Ascending aorta (tissue), 2 donors: ENCODE results near the gene GRIK2. TPM values are rescaled to one million over a fixed set of nuclear protein-coding genes. Genes with fewer than 3 reads are reported as not detected.

Source experiments
- DNase-seq, 2 donors: peaks; one replicate each; pipeline ENCODE4 v3.0.0-alpha.2; 2019; ENCODE audit warnings: low spot score in 2 of 2
- H3K27ac ChIP-seq, 2 donors: fragments of 200-600 bp; sonication (generic); one replicate each; pipeline ENCODE4 v1.5.1; 2016 to 2017; ENCODE audit warnings: mild to moderate bottlenecking in 1 of 2
- H3K27me3 ChIP-seq: fragments of 200-600 bp; sonication (generic); one replicate; pipeline ENCODE4 v1.5.1; 2017
- H3K36me3 ChIP-seq, 2 donors: fragments of 200-600 bp; sonication (generic); one replicate each; pipeline ENCODE4 v1.5.1; 2016
- H3K4me1 ChIP-seq, 2 donors: fragments of 200-600 bp; sonication (generic); one replicate each; pipeline ENCODE4 v1.5.1; 2016 to 2017; ENCODE audit warnings: mild to moderate bottlenecking in 1 of 2
- H3K4me3 ChIP-seq, 2 donors: fragments of 200-600 bp; sonication (generic); one replicate each; pipeline ENCODE4 v1.5.1; 2016 to 2017; ENCODE audit warnings: mild to moderate bottlenecking in 1 of 2
- H3K9me3 ChIP-seq, 2 donors: fragments of 200-600 bp; sonication (generic); one replicate each; pipeline ENCODE4 v1.5.1; 2016
- intact Hi-C: fragments of 100-400 bp; cut with DNase I; formaldehyde crosslinking; loops from one replicate; pipeline ENCODE4 v1.15.1; 2023
- total RNA-seq: library from RNA; depleted of rRNA; stranded (reverse); fragments of >200 nt; gene quantifications from one replicate; pipeline ENCODE4 v1.1.0, GENCODE V29; 2016
- TF ChIP-seq, protein P1 (sequence below), 3 experiments: fragments of 200-600 bp in 2 of 3; fragments of 450-650 bp in 1 of 3; sonication (generic) in 2 of 3; IDR thresholded peaks; one replicate each; pipeline ENCODE4 v1.5.1; 2016 to 2019; ENCODE audit warnings: antibody characterized with exemption in 3 of 3, mild to moderate bottlenecking in 1 of 3, moderate library complexity in 1 of 3

The GRIK2 gene
- total RNA-seq, 1 donor from 2014 or later = not detected

DNA sequence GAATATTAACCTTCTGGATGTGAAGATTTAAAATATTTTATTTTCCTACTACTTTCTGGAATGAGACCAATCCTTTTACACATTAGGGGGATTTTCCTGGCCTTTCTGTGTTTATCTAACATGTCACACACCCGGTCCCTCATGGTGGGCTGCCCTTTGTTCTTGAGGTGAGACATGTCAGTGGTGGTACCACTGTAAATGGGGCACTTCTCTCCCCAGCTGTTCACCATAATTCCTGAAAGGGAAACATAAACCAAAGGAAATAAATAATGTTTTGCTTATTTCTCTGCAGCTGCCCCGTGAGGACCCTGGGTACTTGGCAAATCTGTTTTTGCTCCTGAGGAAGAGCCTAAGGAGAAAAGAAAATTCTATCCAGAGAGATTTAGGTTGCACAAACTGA, 41.1 kb downstream of the GRIK2 start:
- no peak for DNase-seq
- no peaks in the 10 kb centered on the region for H3K4me1 ChIP-seq
- intact Hi-C loops = no loop called here
- no peak overlapping the region for H3K27ac ChIP-seq
- no peaks in the 10 kb centered on the region for H3K9me3 ChIP-seq
- H3K36me3 ChIP-seq = no peaks in the 10 kb centered on the region
- TF ChIP-seq, protein P1, sequence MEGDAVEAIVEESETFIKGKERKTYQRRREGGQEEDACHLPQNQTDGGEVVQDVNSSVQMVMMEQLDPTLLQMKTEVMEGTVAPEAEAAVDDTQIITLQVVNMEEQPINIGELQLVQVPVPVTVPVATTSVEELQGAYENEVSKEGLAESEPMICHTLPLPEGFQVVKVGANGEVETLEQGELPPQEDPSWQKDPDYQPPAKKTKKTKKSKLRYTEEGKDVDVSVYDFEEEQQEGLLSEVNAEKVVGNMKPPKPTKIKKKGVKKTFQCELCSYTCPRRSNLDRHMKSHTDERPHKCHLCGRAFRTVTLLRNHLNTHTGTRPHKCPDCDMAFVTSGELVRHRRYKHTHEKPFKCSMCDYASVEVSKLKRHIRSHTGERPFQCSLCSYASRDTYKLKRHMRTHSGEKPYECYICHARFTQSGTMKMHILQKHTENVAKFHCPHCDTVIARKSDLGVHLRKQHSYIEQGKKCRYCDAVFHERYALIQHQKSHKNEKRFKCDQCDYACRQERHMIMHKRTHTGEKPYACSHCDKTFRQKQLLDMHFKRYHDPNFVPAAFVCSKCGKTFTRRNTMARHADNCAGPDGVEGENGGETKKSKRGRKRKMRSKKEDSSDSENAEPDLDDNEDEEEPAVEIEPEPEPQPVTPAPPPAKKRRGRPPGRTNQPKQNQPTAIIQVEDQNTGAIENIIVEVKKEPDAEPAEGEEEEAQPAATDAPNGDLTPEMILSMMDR (IDR thresholded peaks at IDR 0.05) = no peak
- no peaks in the 10 kb centered on the region for H3K27me3 ChIP-seq
- no peak overlapping the region for H3K4me3 ChIP-seq

DNA sequence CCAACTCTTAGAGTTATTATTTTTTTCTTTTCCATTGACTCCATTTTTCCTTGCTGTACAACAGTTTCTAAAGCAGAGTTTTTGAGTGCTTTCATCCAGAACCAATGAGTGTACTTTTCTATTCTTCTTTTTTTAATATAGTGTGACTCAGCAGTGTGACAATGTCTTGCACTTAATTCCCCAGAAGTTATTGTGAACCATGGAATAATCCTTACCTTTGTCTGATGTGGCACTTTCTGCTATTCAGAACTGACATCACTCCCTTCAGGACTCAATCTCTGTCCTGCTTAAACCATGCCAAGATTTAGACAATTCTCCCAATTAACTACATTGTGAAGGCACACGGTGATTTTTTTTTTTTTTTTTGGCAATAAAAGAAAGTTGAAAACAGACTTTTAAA, 41.5 kb downstream of the GRIK2 start:
- Histone ChIP-seq H3K4me3 (no peak overlapping the region), H3K27me3 (no peaks in the 10 kb centered on the region), H3K4me1 (no peaks in the 10 kb centered on the region), H3K36me3 (no peaks in the 10 kb centered on the region), H3K27ac (no peak overlapping the region), H3K9me3 (no peaks in the 10 kb centered on the region)
- DNase-seq = no peak
- intact Hi-C loops = no loop called here
- TF ChIP-seq, protein P1 (IDR thresholded peaks at IDR 0.05) = no peak

DNA sequence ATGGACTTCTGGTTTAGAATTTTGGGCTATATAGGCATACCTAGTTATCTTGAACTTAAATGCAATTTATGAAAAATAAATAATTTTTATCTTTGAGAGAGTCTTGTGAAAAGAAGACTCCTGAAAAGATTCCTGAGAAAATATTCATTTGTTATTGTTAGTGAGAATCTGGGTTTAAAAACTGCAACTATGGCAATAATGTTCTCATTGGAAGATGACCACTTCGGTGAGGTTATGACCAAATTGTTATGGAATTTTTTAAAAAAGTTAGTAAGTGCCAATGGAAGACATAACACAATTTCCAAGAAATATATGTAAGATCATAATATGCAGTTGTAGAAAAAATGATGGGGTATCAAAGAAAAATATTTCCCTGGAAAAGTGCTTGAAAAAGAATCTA, 46.3 kb downstream of the GRIK2 start:
- TF ChIP-seq, protein P1 (IDR thresholded peaks at IDR 0.05) = no peak
- intact Hi-C loops = no loop called here
- DNase-seq = no peak

DNA sequence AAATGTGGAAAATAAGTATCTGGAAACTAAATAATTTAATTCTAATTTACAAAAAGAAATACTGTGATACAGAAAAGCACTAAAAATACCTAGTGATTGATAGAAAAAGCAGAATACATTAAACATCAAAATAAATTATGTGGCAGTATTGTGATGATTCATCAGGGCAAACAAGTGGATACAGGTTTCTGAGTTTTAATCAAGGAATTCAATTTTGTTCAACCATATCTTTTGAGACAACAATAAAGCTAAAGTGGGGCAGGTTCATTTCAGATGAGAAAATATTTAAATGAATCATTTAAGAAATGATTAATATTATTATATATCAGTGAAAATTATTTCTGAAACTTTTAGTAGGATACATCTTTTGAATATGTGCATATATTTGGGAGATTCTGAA, 49.8 kb downstream of the GRIK2 start:
- Histone ChIP-seq H3K4me3 (no peak overlapping the region), H3K9me3 (no peaks in the 10 kb centered on the region), H3K36me3 (no peaks in the 10 kb centered on the region), H3K27me3 (no peaks in the 10 kb centered on the region), H3K4me1 (no peaks in the 10 kb centered on the region), H3K27ac (no peak overlapping the region)
- DNase-seq = no peak
- intact Hi-C loops = no loop called here
- TF ChIP-seq, protein P1 (IDR thresholded peaks at IDR 0.05) = no peak

More for the DNA sequence above, 46.3 kb downstream of the GRIK2 start:
- H3K27me3 ChIP-seq = no peaks in the 10 kb centered on the region
- no peaks in the 10 kb centered on the region for H3K9me3 ChIP-seq
- H3K27ac ChIP-seq = no peak overlapping the region
- no peaks in the 10 kb centered on the region for H3K36me3 ChIP-seq
- no peaks in the 10 kb centered on the region for H3K4me1 ChIP-seq
- H3K4me3 ChIP-seq = no peak overlapping the region

DNA sequence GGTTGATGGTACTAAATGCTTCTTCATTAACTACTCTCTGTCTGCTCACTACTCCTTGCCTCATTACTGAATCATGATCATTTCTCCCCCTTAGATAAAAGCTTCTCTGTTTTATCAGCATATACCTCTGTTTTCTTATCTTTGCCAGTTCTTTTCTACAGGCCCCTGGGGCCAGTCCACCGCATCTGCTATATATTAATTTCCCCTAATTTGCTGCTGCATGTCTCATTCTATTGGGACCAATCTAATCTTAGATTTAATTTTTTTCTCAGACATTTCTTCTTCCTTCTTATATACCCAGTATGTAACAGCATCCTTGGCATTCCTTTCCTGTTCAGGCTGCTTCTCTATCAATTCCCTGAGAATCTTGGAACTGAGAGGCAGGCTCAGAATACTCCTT, 51.2 kb downstream of the GRIK2 start:
- DNase-seq = no peak
- Histone ChIP-seq H3K9me3 (no peaks in the 10 kb centered on the region), H3K4me3 (no peak overlapping the region), H3K27me3 (no peaks in the 10 kb centered on the region), H3K27ac (no peak overlapping the region), H3K4me1 (no peaks in the 10 kb centered on the region), H3K36me3 (no peaks in the 10 kb centered on the region)
- TF ChIP-seq, protein P1 (IDR thresholded peaks at IDR 0.05) = no peak
- intact Hi-C loops = no loop called here

DNA sequence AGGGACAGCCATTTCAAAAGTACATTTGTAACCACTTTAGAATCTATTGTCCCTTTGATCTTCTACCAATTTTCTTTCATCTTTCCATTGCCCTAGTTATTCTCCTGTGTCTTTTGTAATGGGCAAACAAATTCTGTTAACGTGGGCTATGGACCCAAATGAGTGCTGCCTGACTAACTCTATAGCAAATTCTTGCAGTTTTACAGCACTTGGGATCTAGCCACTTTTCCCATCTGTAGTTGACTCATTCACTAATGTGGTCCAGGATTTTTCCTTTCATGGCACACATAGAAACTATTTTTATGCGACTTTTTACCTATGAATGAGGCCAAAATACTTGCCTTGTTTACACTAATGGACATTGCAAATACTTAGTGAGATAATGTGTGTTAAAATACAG, 52.0 kb downstream of the GRIK2 start:
- Histone ChIP-seq H3K4me3 (no peak overlapping the region), H3K4me1 (no peaks in the 10 kb centered on the region), H3K27ac (no peak overlapping the region), H3K9me3 (no peaks in the 10 kb centered on the region), H3K36me3 (no peaks in the 10 kb centered on the region), H3K27me3 (no peaks in the 10 kb centered on the region)
- no peak for DNase-seq
- intact Hi-C loops = no loop called here
- TF ChIP-seq, protein P1 (IDR thresholded peaks at IDR 0.05) = no peak
